SK-N-MC (cell line): ENCODE measurements around the gene ARHGAP32.

Experiments
- EZH2 ChIP-seq: fragments of 200-600 bp; sonication (generic); IDR thresholded peaks from one replicate; pipeline ENCODE4 v1.6.1; 2017; ENCODE audit warnings: antibody characterized with exemption
- FOXP2 ChIP-seq: optimal IDR thresholded peaks from 2 replicates; pipeline ENCODE3; 2011; ENCODE audit warnings: mild to moderate bottlenecking, moderate library complexity; ENCODE audit not compliant: insufficient read depth; ENCODE audit errors: extremely low read length, control extremely low read depth
- POLR2AphosphoS5 ChIP-seq: IDR thresholded peaks from 2 replicates; pipeline ENCODE4 v1.6.1; 2012; ENCODE audit warnings: mild to moderate bottlenecking, low read depth, low read length, borderline replicate concordance

DNA sequence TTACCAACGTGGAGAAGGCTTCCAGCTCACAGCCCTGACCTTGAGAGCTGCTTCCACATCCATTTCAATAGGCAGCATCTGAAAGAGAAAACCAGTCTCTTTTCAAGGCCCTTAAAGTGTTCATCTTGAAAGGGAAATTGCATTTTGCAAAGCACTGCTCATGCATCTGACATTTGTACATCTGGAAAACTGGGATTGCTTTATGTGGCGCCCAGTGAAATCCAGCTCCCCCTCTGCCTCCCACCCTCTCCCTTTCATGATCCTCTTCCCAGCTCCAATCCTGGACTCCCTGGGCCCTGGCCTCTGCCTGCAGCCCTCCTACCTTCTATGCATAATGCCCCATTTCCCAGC lies 266.9 kb downstream of the ARHGAP32 start:
- TF ChIP-seq POLR2AphosphoS5 (no peak), EZH2 (no peak), FOXP2 (no peak)
